ENCODE results near the gene ARID1B. TPM values are rescaled to one million over a fixed set of nuclear protein-coding genes. Genes with fewer than 3 reads are reported as not detected.

The ARID1B gene
- total RNA-seq, 1 experiment from 2014 or later: 42.8 TPM

- no peak overlapping the region for H3K4me3 ChIP-seq
- ChIA-PET CTCF (no interaction called here), POLR2A (ENCODE audit: unreplicated experiment) (no interaction called here)
- H3F3A ChIP-seq (ENCODE audit: insufficient read depth, low read depth): no peaks in the 10 kb centered on the region; the same call in 1 of the 2 replicates
- TF ChIP-seq CTCF (conservative IDR thresholded peaks at IDR 0.05) (no peak), EZH2 (IDR thresholded peaks at IDR 0.05; ENCODE audit: low read depth) (no peak)
- no peaks in the 10 kb centered on the region for H3K27me3 ChIP-seq (ENCODE audit: insufficient read depth, low read depth)
- H3K9me2 ChIP-seq (ENCODE audit: insufficient read depth): no peaks in the 10 kb centered on the region
- H3K79me2 ChIP-seq (ENCODE audit: low read depth): no peaks in the 10 kb centered on the region
- intact Hi-C loops (cut with micrococcal nuclease; ENCODE audit: unreplicated experiment): no loop called here
- peaks cover 22% of the 10 kb centered on the region for H3K4me1 ChIP-seq (replicated peaks; ENCODE audit: insufficient read depth)
- H3K27ac ChIP-seq: no peak overlapping the region
- no peaks in the 10 kb centered on the region for H3K36me3 ChIP-seq (ENCODE audit: low read depth)
- H4K20me1 ChIP-seq (ENCODE audit: insufficient read depth): no peaks in the 10 kb centered on the region
- no TSS peak for BruUV-seq (replicated peaks)
- H3K9me3 ChIP-seq (ENCODE audit: insufficient read depth, low read depth): no peaks in the 10 kb centered on the region
- no peak overlapping the region for H3K4me2 ChIP-seq
- no peak for DNase-seq
- no peak overlapping the region for H2AFZ ChIP-seq
Measured at GRCh38 chr6:157216570-157216969, 439.4 kb downstream of the ARID1B start.

- no TSS peak for BruUV-seq (replicated peaks)
- POLR2A ChIA-PET (ENCODE audit: unreplicated experiment): no interaction called here
Measured at GRCh38 chr6:157217198-157217893, 440.2 kb downstream of the ARID1B start.

GRCh38 chr6:157217894-157218370 is 440.8 kb downstream of the ARID1B start:
- intact Hi-C loops (cut with micrococcal nuclease; ENCODE audit: unreplicated experiment): no loop called here
- H3K9me3 ChIP-seq (ENCODE audit: insufficient read depth, low read depth): no peaks in the 10 kb centered on the region
- peaks cover 22% of the 10 kb centered on the region for H3K4me1 ChIP-seq (replicated peaks; ENCODE audit: insufficient read depth)
- H3K4me2 ChIP-seq: no peak overlapping the region
- no peaks in the 10 kb centered on the region for H3K36me3 ChIP-seq (ENCODE audit: low read depth)
- POLR2A ChIA-PET (ENCODE audit: unreplicated experiment): no interaction called here
- no peaks in the 10 kb centered on the region for H3K27me3 ChIP-seq (ENCODE audit: insufficient read depth, low read depth)
- H3K4me3 ChIP-seq: no peak overlapping the region
- CTCF ChIA-PET: no interaction called here
- H3K79me2 ChIP-seq (ENCODE audit: low read depth): no peaks in the 10 kb centered on the region
- BruUV-seq (replicated peaks): no TSS peak
- H3K9me2 ChIP-seq (ENCODE audit: insufficient read depth): no peaks in the 10 kb centered on the region
- H4K20me1 ChIP-seq (ENCODE audit: insufficient read depth): no peaks in the 10 kb centered on the region
- no peak for DNase-seq
- TF ChIP-seq CTCF (conservative IDR thresholded peaks at IDR 0.05): no peak
- TF ChIP-seq EZH2 (IDR thresholded peaks at IDR 0.05; ENCODE audit: low read depth): no peak
- H3F3A ChIP-seq (ENCODE audit: insufficient read depth, low read depth): no peaks in the 10 kb centered on the region; the same call in 1 of the 2 replicates
- no peak overlapping the region for H2AFZ ChIP-seq
- no peak overlapping the region for H3K27ac ChIP-seq

More at GRCh38 chr6:157217198-157217893, 440.2 kb downstream of the ARID1B start:
- no peak for TF ChIP-seq EZH2 (IDR thresholded peaks at IDR 0.05; ENCODE audit: low read depth)
- Histone ChIP-seq H3K79me2 (ENCODE audit: low read depth) (no peaks in the 10 kb centered on the region), H3K9me2 (ENCODE audit: insufficient read depth) (no peaks in the 10 kb centered on the region), H3K27ac (no peak overlapping the region), H3K9me3 (ENCODE audit: insufficient read depth, low read depth) (no peaks in the 10 kb centered on the region), H3F3A (ENCODE audit: insufficient read depth, low read depth) (no peaks in the 10 kb centered on the region; the same call in 1 of the 2 replicates), H3K36me3 (ENCODE audit: low read depth) (no peaks in the 10 kb centered on the region), H3K4me2 (no peak overlapping the region), H3K4me1 (replicated peaks; ENCODE audit: insufficient read depth) (peaks cover 22% of the 10 kb centered on the region), H3K27me3 (ENCODE audit: insufficient read depth, low read depth) (no peaks in the 10 kb centered on the region), H3K4me3 (no peak overlapping the region), H4K20me1 (ENCODE audit: insufficient read depth) (no peaks in the 10 kb centered on the region), H2AFZ (no peak overlapping the region)
- intact Hi-C loops (cut with micrococcal nuclease; ENCODE audit: unreplicated experiment): no loop called here
- no peak for DNase-seq
- CTCF ChIA-PET: no interaction called here

Data from PC-9 (cell line).